LNCAP (cell line): ENCODE data around the gene MRRF.

Experiments
- TF ChIP-seq, protein P1 (sequence below): fragments of 450-650 bp; IDR thresholded peaks from 2 replicates; pipeline ENCODE4 v1.5.1; 2017; ENCODE audit warnings: mild to moderate bottlenecking

MRRF gene

DNA sequence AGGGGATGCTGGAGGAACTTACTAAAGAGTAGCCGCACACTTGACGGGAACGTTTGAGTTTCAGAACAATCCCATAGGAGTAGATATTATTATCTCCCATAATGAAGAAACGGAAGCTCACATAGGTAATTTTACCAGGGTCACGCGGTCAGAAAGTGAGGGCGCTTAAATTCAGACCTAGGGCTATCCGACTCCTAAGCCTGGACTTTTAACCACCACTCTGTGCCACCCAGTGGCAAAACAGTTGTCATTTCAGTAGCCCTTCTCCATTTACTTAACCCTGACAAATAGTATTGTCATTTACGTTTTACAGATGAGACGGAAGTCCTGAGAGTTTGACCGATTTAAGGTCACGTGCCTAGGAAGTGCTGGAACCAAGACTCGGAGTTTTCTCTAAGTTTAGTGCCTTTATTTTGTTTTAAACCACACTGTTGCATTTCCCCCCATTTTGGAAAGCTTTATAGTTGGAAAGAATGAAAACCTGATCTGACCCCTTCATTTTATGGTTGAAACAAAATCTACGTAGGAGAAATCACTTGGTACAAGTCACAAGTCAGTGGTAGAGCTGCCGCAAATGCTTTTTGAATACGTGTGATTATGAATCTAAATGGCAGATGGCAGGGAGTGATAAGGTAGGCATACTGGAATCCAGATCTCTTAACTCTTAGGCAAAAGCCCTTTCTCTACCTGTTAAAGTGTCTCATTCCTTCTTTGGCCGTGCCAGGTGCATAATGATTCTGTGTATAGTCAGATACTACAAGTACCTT is 650 bp downstream of the MRRF start:
- TF ChIP-seq, protein P1, sequence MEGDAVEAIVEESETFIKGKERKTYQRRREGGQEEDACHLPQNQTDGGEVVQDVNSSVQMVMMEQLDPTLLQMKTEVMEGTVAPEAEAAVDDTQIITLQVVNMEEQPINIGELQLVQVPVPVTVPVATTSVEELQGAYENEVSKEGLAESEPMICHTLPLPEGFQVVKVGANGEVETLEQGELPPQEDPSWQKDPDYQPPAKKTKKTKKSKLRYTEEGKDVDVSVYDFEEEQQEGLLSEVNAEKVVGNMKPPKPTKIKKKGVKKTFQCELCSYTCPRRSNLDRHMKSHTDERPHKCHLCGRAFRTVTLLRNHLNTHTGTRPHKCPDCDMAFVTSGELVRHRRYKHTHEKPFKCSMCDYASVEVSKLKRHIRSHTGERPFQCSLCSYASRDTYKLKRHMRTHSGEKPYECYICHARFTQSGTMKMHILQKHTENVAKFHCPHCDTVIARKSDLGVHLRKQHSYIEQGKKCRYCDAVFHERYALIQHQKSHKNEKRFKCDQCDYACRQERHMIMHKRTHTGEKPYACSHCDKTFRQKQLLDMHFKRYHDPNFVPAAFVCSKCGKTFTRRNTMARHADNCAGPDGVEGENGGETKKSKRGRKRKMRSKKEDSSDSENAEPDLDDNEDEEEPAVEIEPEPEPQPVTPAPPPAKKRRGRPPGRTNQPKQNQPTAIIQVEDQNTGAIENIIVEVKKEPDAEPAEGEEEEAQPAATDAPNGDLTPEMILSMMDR, result no peak

DNA sequence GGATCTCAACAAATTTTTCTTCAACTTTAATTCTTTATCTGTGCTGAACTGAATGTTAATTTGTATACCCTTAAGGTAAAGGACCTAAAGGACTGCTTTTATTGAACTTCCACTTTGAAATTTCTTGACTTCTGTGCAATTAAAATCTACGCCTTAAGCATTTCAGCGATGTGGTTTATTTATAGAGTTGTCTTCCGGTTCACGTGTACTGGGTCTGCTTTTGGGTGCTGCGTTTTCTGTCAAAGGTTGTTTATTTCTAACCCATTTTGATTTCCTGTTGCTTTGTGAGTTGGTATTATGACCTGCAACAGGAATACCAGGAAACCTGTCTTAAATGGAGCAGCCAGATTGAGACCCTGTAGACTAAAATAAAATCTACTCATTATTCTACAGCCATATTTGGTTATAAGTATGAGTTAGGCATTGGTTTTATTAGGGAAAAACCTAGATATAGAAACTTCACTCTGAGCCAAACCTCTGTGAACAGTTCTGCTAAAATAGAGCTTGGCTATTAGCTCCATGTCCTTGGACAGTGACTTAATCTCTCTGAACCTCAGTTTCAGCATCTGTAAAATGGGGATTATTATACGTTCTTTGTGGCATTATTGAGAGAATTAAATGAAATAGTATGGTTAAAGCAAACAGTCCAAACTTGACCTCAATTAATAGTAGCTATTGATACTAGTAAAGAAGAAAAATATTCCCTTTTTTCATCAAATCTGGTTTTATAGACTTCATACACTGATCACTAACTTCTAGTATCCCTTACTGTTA is 3.5 kb downstream of the MRRF start:
- TF ChIP-seq, protein P1, result no peak

DNA sequence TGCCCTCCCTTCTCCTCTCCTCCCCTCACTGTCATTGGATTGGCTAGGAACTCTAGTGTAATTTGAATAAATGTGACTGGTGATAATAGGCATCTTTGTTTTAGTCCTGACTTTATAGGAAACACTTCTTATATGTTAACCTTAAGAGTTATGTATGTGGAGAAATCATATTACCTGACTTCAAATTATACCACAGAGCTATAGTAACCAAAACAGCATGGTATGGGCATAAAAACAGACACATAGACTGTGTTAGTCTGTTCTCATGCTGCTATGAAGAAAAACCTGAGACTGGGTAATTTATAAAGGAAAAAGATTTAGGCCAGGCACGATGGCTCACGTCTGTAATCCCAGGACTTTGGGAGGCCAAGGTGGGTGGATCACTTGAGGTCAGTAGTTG is 9.4 kb downstream of the MRRF start:
- TF ChIP-seq, protein P1, result no peak

DNA sequence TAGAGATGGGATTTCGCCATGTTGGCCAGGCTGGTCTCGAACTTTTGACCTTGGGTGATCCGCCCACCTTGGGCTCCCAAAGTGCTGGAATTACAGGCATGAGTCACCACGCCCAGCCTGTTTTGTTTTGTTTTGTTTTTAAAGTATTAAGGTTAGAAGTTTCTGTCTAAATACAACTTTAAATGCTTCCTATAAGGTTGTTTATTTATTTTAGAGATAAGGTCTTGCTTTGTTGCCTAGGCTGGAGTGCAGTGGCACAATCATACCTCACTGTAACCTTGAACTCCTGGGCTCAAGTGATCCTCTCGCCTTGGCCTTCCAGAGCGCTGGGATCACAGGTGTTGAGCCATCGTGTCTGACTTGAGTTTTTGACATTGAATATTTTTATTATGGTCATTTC is 11.4 kb downstream of the MRRF start:
- TF ChIP-seq, protein P1, result no peak

DNA sequence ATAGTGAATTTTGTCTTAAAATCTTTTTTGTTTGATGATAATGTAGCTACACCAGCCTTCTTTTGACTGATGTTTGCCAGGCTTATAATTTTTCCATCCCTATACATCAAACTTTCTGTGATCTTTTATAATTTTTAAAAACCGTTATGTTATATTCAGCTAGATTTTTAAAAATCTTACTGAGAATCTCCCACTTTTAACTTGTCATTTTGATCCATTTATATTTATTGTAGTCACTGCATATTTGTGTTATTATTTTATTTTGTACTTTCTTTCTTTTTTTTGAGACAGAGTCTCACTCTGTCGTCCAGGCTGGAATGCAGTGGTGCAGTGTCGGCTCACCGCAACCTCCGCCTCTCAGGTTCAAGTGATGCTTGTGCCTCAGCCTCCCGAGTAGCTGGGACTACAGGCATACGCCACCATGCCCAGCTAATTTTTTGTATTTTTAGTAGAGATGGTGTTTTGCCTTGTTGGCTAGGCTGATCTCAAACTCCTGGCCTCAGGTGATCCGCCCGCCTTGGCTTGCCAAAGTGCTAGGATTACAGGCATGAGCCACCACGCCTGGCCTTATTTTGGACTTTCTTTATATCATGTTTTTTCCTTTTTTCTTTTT is 12.7 kb downstream of the MRRF start:
- TF ChIP-seq, protein P1, result no peak

DNA sequence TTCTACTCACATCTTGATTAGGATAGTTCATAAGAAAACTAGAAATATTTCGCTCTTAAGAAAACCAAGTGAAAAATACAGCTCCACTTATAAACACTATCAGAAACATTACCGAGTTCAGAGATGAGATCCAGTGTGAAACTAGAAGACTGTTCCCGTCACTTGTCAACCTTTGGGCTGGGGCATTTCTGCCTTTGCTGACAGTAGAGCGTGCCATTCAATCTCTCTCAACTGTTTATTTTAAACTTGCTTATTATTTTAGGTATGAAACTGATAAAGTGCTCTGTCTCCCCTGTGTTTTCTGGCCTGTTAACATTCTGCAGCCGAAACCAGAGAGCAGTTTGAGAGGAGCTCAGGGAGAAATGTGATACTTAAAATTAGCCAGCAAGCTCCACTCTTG is 16.7 kb downstream of the MRRF start:
- TF ChIP-seq, protein P1, result no peak

DNA sequence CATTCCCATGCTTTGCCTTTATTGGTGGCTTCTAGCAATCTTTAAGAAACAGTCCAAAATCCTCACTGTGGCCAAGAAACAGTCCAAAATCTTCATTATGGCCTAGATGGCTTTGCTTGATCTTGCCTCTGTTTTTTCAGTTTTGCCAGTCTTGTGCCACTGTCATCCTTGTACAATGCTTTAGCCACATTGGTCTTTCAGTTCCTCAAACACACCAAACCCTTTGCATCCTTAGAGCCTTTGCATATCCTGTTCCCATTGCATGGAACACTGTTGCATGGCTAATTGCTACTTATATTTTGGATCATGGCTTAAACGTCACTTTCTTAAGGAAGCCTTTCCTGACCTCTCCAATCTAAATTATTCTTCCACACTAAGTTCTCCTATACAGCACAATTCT is 22.1 kb downstream of the MRRF start:
- TF ChIP-seq, protein P1, result no peak
